Aorta (tissue), 5 donors: ENCODE data around the gene PLPP1. TPM values are rescaled to one million over a fixed set of nuclear protein-coding genes. Genes with fewer than 3 reads are reported as not detected.

Source experiments
- ATAC-seq: fragments of 200-7000 bp; cut with Tn5 transposase; one replicate; pipeline ENCODE4 v1.9.1; 2022; ENCODE audit warnings: moderate library complexity; ENCODE audit not compliant: low FRiP score
- DNase-seq, 2 donors: peaks; one replicate each; pipeline ENCODE4 v3.0.0-alpha.2; 2020
- H3K27ac ChIP-seq, 2 donors: one replicate each; pipeline ENCODE4 v1.5.1; 2013; ENCODE audit warnings: low read length in 2 of 2, mild to moderate bottlenecking in 2 of 2, moderate library complexity in 2 of 2, control low read depth in 1 of 2, inconsistent platforms in 1 of 2, low read depth in 1 of 2
- H3K27me3 ChIP-seq, 2 donors: one replicate each; pipeline ENCODE4 v1.6.1; 2013; ENCODE audit warnings: control low read depth in 1 of 2, low read length in 1 of 2, mild to moderate bottlenecking in 1 of 2, moderate library complexity in 1 of 2; ENCODE audit not compliant: insufficient read depth in 2 of 2, control insufficient read depth in 1 of 2
- H3K36me3 ChIP-seq, 2 donors: one replicate each; pipeline ENCODE4 v1.6.1; 2013; ENCODE audit warnings: control low read depth in 1 of 2, low read length in 1 of 2, mild to moderate bottlenecking in 1 of 2; ENCODE audit not compliant: insufficient read depth in 2 of 2, control insufficient read depth in 1 of 2
- H3K4me1 ChIP-seq, 2 donors: one replicate each; pipeline ENCODE4 v1.6.1; 2013; ENCODE audit warnings: low read length in 2 of 2, control low read depth in 1 of 2, mild to moderate bottlenecking in 1 of 2, moderate library complexity in 1 of 2; ENCODE audit not compliant: insufficient read depth in 2 of 2, control insufficient read depth in 1 of 2
- H3K4me3 ChIP-seq, 2 donors: one replicate each; pipeline ENCODE4 v1.5.1; 2013; ENCODE audit warnings: low read length in 2 of 2, control low read depth in 1 of 2, mild to moderate bottlenecking in 1 of 2
- H3K9me3 ChIP-seq: one replicate; pipeline ENCODE4 v1.6.1; 2013; ENCODE audit warnings: mild to moderate bottlenecking, low read length; ENCODE audit not compliant: control insufficient read depth
- WGBS, 2 donors: extraction: QIAGEN DNeasy Blood & Tissue Kit; methylation state at CpG; one replicate each; pipeline ENCODE4 v1.1.7; 2013; 5-methylcytosine and 5-hydroxymethylcytosine counted together
- intact Hi-C, 2 donors: fragments of 100-400 bp; cut with DNase I; formaldehyde crosslinking; loops; one replicate each; pipeline versions ENCODE4 v1.14.2 to v1.15.0; 2022
- polyA plus RNA-seq, 2 donors: library from polyadenylated mRNA; stranded (reverse); fragments of 200-250 nt; gene quantifications; one replicate each; pipeline ENCODE4 v1.2.3, GENCODE V29; 2013
- total RNA-seq, 2 donors: library from RNA; stranded (reverse); fragmentation: NEBNext Ultra II Directional; extraction: Animal tissue kit (Norgen Biotek cat#: 25700); gene quantifications; one replicate each; pipeline ENCODE4 v1.2.1, GENCODE V29; 2021
- donor health status: healthy with polysubstance abuse.
- donor health status: Bipolar disorder and iron deficiency.
- donor health status: DM: no; HTN: no; CAD: no.
- donor health status: DM: no; HTN: no; CAD: no.
- donor health status: DM: yes; HTN: yes; CAD: no.

PLPP1 gene
- total and polyA plus RNA-seq, 4 donors, result 104 to 535 (median 170) TPM

GRCh38 chr5:55429221-55429612, 105.5 kb downstream of the PLPP1 start:
- Histone ChIP-seq H3K4me3 (no peak overlapping the region), H3K27me3 (no peaks in the 10 kb centered on the region), H3K36me3 (peaks cover 1 to 7% of the 10 kb centered on the region in 2 donors), H3K9me3 (no peaks in the 10 kb centered on the region), H3K4me1 (peaks cover 0 to 5% of the 10 kb centered on the region in 2 donors), H3K27ac (no peak overlapping the region)
- ATAC-seq, result peak; percentile 21
- 46 to 51% methylated on average over 2 of the region's 2 CpGs for WGBS, 2 donors
- no peak for DNase-seq
- intact Hi-C loops, result no loop called here

DNA sequence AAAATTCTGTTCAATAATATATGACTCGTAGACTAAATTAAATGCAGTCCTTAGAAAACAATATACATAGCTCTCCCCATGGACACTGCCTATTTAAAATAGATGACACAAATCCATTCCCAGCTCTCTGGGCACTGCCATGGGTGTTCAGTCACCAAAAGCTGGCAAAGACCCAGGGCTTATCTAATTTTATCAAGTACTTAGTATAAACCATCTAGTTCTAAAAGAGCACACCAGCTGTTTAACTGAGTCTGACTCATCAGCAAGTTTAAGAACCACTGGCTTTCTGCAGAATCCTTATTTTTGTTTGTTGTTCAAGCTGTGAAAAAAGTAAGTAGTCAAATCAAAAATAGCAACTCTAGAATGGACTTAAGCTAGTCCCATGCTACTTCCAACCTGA, 107.6 kb downstream of the PLPP1 start:
- Histone ChIP-seq H3K27me3 (no peaks in the 10 kb centered on the region), H3K27ac (no peak overlapping the region), H3K36me3 (peaks cover 7% of the 10 kb centered on the region in 2 donors), H3K9me3 (no peaks in the 10 kb centered on the region), H3K4me1 (peaks cover 0 to 5% of the 10 kb centered on the region in 2 donors), H3K4me3 (no peak overlapping the region)
- DNase-seq (peak in 1 of 2 donors; percentile 61), ATAC-seq (peak; percentile 60)
- WGBS, 2 donors, result 27 to 45% methylated on average over 1 of the region's 1 CpG
- intact Hi-C loops, result no loop called here

- ATAC-seq (no peak), DNase-seq (no peak)
- intact Hi-C loops, result no loop called here
- H3K4me1 ChIP-seq, result peaks cover 0 to 5% of the 10 kb centered on the region in 2 donors
- 96 to 97% methylated on average over 4 of the region's 4 CpGs for WGBS, 2 donors
- H3K4me3 ChIP-seq, result no peak overlapping the region
- no peaks in the 10 kb centered on the region for H3K27me3 ChIP-seq
- no peaks in the 10 kb centered on the region for H3K9me3 ChIP-seq
- peaks cover 7% of the 10 kb centered on the region in 2 donors for H3K36me3 ChIP-seq
- H3K27ac ChIP-seq, result no peak overlapping the region
Observed at GRCh38 chr5:55426455-55426854, 108.3 kb downstream of the PLPP1 start.

GRCh38 chr5:55421074-55421529, 113.7 kb downstream of the PLPP1 start:
- Histone ChIP-seq H3K27me3 (no peaks in the 10 kb centered on the region), H3K4me1 (peaks cover 2 to 3% of the 10 kb centered on the region in 2 donors), H3K9me3 (no peaks in the 10 kb centered on the region), H3K36me3 (peaks cover 6 to 7% of the 10 kb centered on the region in 2 donors), H3K27ac (peak overlapping the region in 1 of 2 donors; percentile 44), H3K4me3 (no peak overlapping the region)
- no peak for DNase-seq
- no peak for ATAC-seq
- WGBS, 2 donors, result 82 to 85% methylated on average over 4 of the region's 4 CpGs
- intact Hi-C loops, result no loop called here

- DNase-seq (no peak), ATAC-seq (no peak)
- peak overlapping the region in 1 of 2 donors; percentile 59 for H3K27ac ChIP-seq
Observed at GRCh38 chr5:55418994-55419968, 115.5 kb downstream of the PLPP1 start.

GRCh38 chr5:55416306-55416705, 118.5 kb downstream of the PLPP1 start:
- peaks cover 0 to 3% of the 10 kb centered on the region in 2 donors for H3K36me3 ChIP-seq
- no peak for ATAC-seq
- H3K27ac ChIP-seq, result no peak overlapping the region
- DNase-seq, result no peak
- H3K4me3 ChIP-seq, result no peak overlapping the region
- H3K4me1 ChIP-seq, result peaks cover 2 to 3% of the 10 kb centered on the region in 2 donors
- H3K27me3 ChIP-seq, result no peaks in the 10 kb centered on the region
- intact Hi-C loops, result no loop called here
- H3K9me3 ChIP-seq, result no peaks in the 10 kb centered on the region

More at GRCh38 chr5:55418994-55419968, 115.5 kb downstream of the PLPP1 start:
- intact Hi-C loops, result no loop called here
- H3K27me3 ChIP-seq, result no peaks in the 10 kb centered on the region
- H3K36me3 ChIP-seq, result peaks cover 3 to 6% of the 10 kb centered on the region in 2 donors
- peaks cover 2 to 3% of the 10 kb centered on the region in 2 donors for H3K4me1 ChIP-seq
- H3K9me3 ChIP-seq, result no peaks in the 10 kb centered on the region
- H3K4me3 ChIP-seq, result no peak overlapping the region

GRCh38 chr5:55415071-55415470, 119.7 kb downstream of the PLPP1 start:
- no peak for DNase-seq
- Histone ChIP-seq H3K36me3 (no peaks in the 10 kb centered on the region), H3K4me3 (no peak overlapping the region), H3K27ac (no peak overlapping the region), H3K27me3 (no peaks in the 10 kb centered on the region), H3K4me1 (peaks cover 2 to 3% of the 10 kb centered on the region in 2 donors), H3K9me3 (no peaks in the 10 kb centered on the region)
- intact Hi-C loops, result no loop called here
- no peak for ATAC-seq

DNA sequence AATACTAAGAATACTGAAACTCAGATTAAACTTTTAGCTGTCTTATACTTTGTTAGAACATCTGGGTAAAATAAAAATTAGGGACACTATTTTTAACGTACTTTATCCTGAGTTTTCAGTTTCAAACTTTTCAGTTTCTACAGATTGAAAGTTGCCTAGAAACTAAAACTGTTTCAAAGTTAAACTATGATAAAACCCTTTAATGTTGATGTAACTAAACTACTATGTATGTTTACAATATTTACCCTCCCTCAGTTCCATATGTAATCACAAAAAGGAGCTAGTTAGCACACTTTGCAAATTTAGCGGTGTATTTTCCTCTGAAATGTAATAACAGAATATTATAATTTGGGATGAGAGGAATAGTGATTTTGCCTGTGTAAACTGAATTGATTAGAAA, 121.1 kb downstream of the PLPP1 start:
- WGBS, 2 donors, result 82% methylated on average over 2 of the region's 2 CpGs
- Histone ChIP-seq H3K9me3 (no peaks in the 10 kb centered on the region), H3K4me1 (peaks cover 0 to under 1% of the 10 kb centered on the region in 2 donors), H3K4me3 (no peak overlapping the region), H3K27me3 (no peaks in the 10 kb centered on the region), H3K36me3 (no peaks in the 10 kb centered on the region), H3K27ac (no peak overlapping the region)
- intact Hi-C loops, result no loop called here
- no peak for DNase-seq
- no peak for ATAC-seq

DNA sequence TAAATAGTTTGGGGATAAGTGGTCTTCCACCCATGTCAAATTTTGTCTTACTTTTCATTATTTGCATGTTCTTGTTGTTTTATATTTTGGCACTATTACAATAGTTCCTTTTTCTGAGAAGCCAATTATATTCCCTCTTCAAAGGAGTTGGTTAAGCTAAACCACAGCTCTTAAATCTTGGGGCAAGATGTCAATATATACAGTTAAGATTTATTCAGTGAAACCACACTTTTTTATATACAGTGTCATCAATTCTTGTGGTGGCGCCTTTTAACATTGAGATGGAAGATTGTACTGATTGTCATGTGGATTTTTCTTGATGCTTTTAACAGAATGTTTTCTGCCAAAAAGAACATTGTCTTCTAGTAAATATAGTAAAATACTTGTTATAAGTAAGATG, 122.9 kb downstream of the PLPP1 start:
- Histone ChIP-seq H3K36me3 (peaks cover 0 to 2% of the 10 kb centered on the region in 2 donors), H3K27me3 (no peaks in the 10 kb centered on the region), H3K9me3 (no peaks in the 10 kb centered on the region), H3K4me1 (no peaks in the 10 kb centered on the region), H3K4me3 (no peak overlapping the region), H3K27ac (no peak overlapping the region)
- no peak for DNase-seq
- WGBS, 2 donors, result 95% methylated on average over 1 of the region's 1 CpG
- intact Hi-C loops, result no loop called here
- ATAC-seq, result no peak
